ENCODE measurements around the gene CLASP1.

GRCh38 chr2:121368155-121368554 is 281.1 kb downstream of the CLASP1 start:
- TF ChIP-seq CTCF (IDR thresholded peaks at IDR 0.05) (no peak), POLR2A (IDR thresholded peaks at IDR 0.05) (no peak)

Data from heart left ventricle (tissue), 13 donors.